Chondrocyte (in vitro differentiated cells): ENCODE measurements around the gene ORMDL3. TPM values are rescaled to one million over a fixed set of nuclear protein-coding genes. Genes with fewer than 3 reads are reported as not detected.

Experiments
- DNase-seq: peaks from one replicate; pipeline ENCODE4 v3.0.0; 2021; ENCODE audit warnings: mixed read lengths, low spot score
- H3K27ac Mint-ChIP-seq: one replicate; pipeline ENCODE4 v1.8.0; 2021; ENCODE audit warnings: mild to moderate bottlenecking, moderate library complexity, mixed read lengths; ENCODE audit not compliant: unreplicated experiment
- H3K27me3 Mint-ChIP-seq: 2 replicates; pipeline ENCODE4 v1.8.0; 2021; ENCODE audit warnings: low read depth, mixed read lengths
- H3K36me3 Mint-ChIP-seq: 2 replicates; pipeline ENCODE4 v1.8.0; 2021; ENCODE audit warnings: low read depth, mixed read lengths
- H3K4me1 Mint-ChIP-seq: 2 replicates; pipeline ENCODE4 v1.8.0; 2021; ENCODE audit warnings: low read depth, mild to moderate bottlenecking, mixed read lengths
- H3K4me3 Mint-ChIP-seq: one replicate; pipeline ENCODE4 v1.8.0; 2021; ENCODE audit warnings: mild to moderate bottlenecking, moderate library complexity, mixed read lengths; ENCODE audit not compliant: unreplicated experiment
- H3K9me3 Mint-ChIP-seq: 2 replicates; pipeline ENCODE4 v1.8.0; 2021; ENCODE audit warnings: low read depth, mixed read lengths
- CTCF ChIP-seq: fragments of 200-600 bp; sonication (generic); IDR thresholded peaks from 2 replicates; pipeline ENCODE4 v1.5.0; 2021; ENCODE audit warnings: antibody characterized with exemption, mild to moderate bottlenecking, moderate library complexity
- total RNA-seq: library from RNA; stranded (reverse); gene quantifications from 3 replicates; pipeline ENCODE4 v1.2.1, GENCODE V29; 2021

ORMDL3 gene
- total RNA-seq, 1 donor from 2014 or later, result 59.9 TPM

- H3K4me1 Mint-ChIP-seq, result peaks cover 6% of the 10 kb centered on the region
These were observed 43.7 kb upstream of the ORMDL3 start for GRCh38 chr17:39971076-39971603.

GRCh38 chr17:39970157-39970692 lies 42.8 kb upstream of the ORMDL3 start:
- no peak for TF ChIP-seq CTCF
- Mint-ChIP-seq H3K4me1 (peaks cover 6% of the 10 kb centered on the region), H3K27me3 (peaks cover 57% of the 10 kb centered on the region), H3K9me3 (no peaks in the 10 kb centered on the region), H3K27ac (no peak overlapping the region), H3K4me3 (no peak overlapping the region), H3K36me3 (no peaks in the 10 kb centered on the region)
- no peak for DNase-seq

More at GRCh38 chr17:39971076-39971603, 43.7 kb upstream of the ORMDL3 start:
- H3K36me3 Mint-ChIP-seq, result no peaks in the 10 kb centered on the region
- no peak for TF ChIP-seq CTCF
- H3K4me3 Mint-ChIP-seq, result no peak overlapping the region
- H3K9me3 Mint-ChIP-seq, result no peaks in the 10 kb centered on the region
- no peak overlapping the region for H3K27ac Mint-ChIP-seq
- H3K27me3 Mint-ChIP-seq, result peaks cover 55% of the 10 kb centered on the region
- DNase-seq, result no peak

GRCh38 chr17:39969375-39969774 lies 42.0 kb upstream of the ORMDL3 start:
- Mint-ChIP-seq H3K36me3 (no peaks in the 10 kb centered on the region), H3K9me3 (no peaks in the 10 kb centered on the region), H3K4me1 (peaks cover 6% of the 10 kb centered on the region), H3K4me3 (no peak overlapping the region), H3K27me3 (peaks cover 63% of the 10 kb centered on the region), H3K27ac (no peak overlapping the region)
- DNase-seq, result no peak
- no peak for TF ChIP-seq CTCF

GRCh38 chr17:39968761-39969160 lies 41.4 kb upstream of the ORMDL3 start:
- no peak overlapping the region for H3K27ac Mint-ChIP-seq
- no peaks in the 10 kb centered on the region for H3K9me3 Mint-ChIP-seq
- H3K4me3 Mint-ChIP-seq, result no peak overlapping the region
- H3K36me3 Mint-ChIP-seq, result no peaks in the 10 kb centered on the region
- peaks cover 64% of the 10 kb centered on the region for H3K27me3 Mint-ChIP-seq
- DNase-seq, result no peak
- TF ChIP-seq CTCF, result no peak
- peaks cover 6% of the 10 kb centered on the region for H3K4me1 Mint-ChIP-seq

GRCh38 chr17:39966771-39967170 lies 39.4 kb upstream of the ORMDL3 start:
- Mint-ChIP-seq H3K9me3 (no peaks in the 10 kb centered on the region), H3K4me3 (no peak overlapping the region), H3K36me3 (no peaks in the 10 kb centered on the region), H3K4me1 (no peaks in the 10 kb centered on the region), H3K27me3 (peaks cover 60% of the 10 kb centered on the region), H3K27ac (no peak overlapping the region)
- no peak for DNase-seq
- no peak for TF ChIP-seq CTCF
